ENCODE measurements around the gene HECTD1.
"Not testable (repeated sequence)": the region's sequence is repeated elsewhere in the genome, so short reads cannot be mapped to it uniquely, and the experiment has no call there.

The HECTD1 gene

GRCh38 chr14:31090883-31091764 is 116.5 kb downstream of the HECTD1 start:
- TF ChIP-seq CTCF (IDR thresholded peaks at IDR 0.05; ENCODE audit: insufficient read depth, low read depth, low read length, missing control alignments): no peak
- DNase-seq (ENCODE audit: low read depth): peak; percentile 92
- H3K4me3 ChIP-seq (ENCODE audit: low read length): no peak overlapping the region

DNA sequence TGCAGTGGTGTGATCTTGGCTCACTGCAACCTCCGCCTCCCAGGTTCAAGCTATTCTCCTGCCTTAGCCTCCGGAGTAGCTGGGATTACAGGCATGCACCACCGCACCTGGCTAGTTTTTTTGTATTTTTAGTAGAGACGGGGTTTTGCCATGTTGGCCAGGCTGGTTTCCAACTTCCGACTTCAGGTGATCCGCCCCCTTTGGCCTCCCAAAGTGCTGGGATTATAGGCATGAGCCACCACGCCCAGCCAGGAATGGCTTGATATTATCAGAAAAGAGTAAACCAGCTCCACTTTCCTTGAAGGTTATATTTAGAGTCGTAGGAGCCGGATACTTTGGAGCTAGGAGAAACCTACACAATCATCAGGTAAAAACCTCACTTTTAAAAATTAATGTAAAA is 121.1 kb downstream of the HECTD1 start:
- H3K4me3 ChIP-seq (ENCODE audit: low read length); DNase-seq (ENCODE audit: low read depth): not testable (repeated sequence)

GRCh38 chr14:31085027-31085426 is 122.6 kb downstream of the HECTD1 start:
- no peak overlapping the region for H3K4me3 ChIP-seq (ENCODE audit: low read length)
- no peak for DNase-seq (ENCODE audit: low read depth)
- TF ChIP-seq CTCF (IDR thresholded peaks at IDR 0.05; ENCODE audit: insufficient read depth, low read depth, low read length, missing control alignments): no peak

GRCh38 chr14:31084385-31084784 is 123.2 kb downstream of the HECTD1 start:
- H3K4me3 ChIP-seq (ENCODE audit: low read length): no peak overlapping the region
- DNase-seq (ENCODE audit: low read depth): no peak
- TF ChIP-seq CTCF (IDR thresholded peaks at IDR 0.05; ENCODE audit: insufficient read depth, low read depth, low read length, missing control alignments): no peak

DNA sequence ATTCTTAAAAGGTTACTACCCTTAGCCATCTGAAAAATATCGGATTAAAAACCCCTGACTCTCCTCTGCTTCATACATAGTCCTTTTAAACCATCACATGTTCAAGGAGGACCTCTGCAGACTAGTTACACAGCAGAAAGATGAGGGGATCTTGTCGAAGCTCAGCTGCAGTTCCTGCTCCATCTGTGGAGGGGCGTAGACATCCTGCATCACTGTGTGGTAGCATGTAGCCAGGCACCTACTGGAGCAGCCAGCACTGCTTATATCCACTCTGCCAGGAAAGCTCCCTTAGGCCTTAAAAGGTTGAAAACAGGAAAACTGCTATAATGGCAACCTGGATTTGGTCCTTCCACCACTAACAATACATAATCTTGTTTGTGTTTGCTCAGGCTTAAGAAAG is 123.8 kb downstream of the HECTD1 start:
- no peak overlapping the region for H3K4me3 ChIP-seq (ENCODE audit: low read length)
- no peak for TF ChIP-seq CTCF (IDR thresholded peaks at IDR 0.05; ENCODE audit: insufficient read depth, low read depth, low read length, missing control alignments)
- no peak for DNase-seq (ENCODE audit: low read depth)

GRCh38 chr14:31080484-31080883 is 127.1 kb downstream of the HECTD1 start:
- no peak for TF ChIP-seq CTCF (IDR thresholded peaks at IDR 0.05; ENCODE audit: insufficient read depth, low read depth, low read length, missing control alignments)
- DNase-seq (ENCODE audit: low read depth): no peak
- no peak overlapping the region for H3K4me3 ChIP-seq (ENCODE audit: low read length)

DNA sequence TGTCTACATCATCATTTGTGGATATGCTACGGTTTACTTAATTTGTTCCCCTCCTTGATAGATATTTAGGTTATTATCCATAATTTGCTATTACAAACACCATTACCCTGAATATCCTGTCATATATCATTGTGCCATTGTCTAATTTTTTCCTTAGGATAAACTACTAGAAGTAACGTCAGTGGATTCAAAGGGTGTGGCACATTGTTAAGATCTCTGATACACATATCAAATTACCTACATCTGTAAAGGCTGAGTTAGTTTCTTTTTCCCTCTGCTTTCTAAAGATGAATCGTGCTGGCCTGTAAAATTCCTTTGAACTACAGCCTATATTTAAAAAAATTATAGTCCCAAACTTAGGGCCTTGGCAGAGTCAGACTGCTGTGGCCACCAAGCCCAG is 127.5 kb downstream of the HECTD1 start:
- peak; percentile 64 for DNase-seq (ENCODE audit: low read depth)
- H3K4me3 ChIP-seq (ENCODE audit: low read length): no peak overlapping the region
- TF ChIP-seq CTCF (IDR thresholded peaks at IDR 0.05; ENCODE audit: insufficient read depth, low read depth, low read length, missing control alignments): no peak

Measured in epithelial cell of esophagus (primary cell).